GM19395 (cell line): Measurements from ENCODE around the gene HES6.

Source experiments
- ATAC-seq: cut with Tn5 transposase; IDR thresholded peaks from one replicate; pipeline ENCODE4 v1.9.1; 2021; ENCODE audit warnings: mild to moderate bottlenecking, moderate library complexity; ENCODE audit not compliant: unreplicated experiment

Gene HES6, protein sequence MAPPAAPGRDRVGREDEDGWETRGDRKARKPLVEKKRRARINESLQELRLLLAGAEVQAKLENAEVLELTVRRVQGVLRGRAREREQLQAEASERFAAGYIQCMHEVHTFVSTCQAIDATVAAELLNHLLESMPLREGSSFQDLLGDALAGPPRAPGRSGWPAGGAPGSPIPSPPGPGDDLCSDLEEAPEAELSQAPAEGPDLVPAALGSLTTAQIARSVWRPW

DNA sequence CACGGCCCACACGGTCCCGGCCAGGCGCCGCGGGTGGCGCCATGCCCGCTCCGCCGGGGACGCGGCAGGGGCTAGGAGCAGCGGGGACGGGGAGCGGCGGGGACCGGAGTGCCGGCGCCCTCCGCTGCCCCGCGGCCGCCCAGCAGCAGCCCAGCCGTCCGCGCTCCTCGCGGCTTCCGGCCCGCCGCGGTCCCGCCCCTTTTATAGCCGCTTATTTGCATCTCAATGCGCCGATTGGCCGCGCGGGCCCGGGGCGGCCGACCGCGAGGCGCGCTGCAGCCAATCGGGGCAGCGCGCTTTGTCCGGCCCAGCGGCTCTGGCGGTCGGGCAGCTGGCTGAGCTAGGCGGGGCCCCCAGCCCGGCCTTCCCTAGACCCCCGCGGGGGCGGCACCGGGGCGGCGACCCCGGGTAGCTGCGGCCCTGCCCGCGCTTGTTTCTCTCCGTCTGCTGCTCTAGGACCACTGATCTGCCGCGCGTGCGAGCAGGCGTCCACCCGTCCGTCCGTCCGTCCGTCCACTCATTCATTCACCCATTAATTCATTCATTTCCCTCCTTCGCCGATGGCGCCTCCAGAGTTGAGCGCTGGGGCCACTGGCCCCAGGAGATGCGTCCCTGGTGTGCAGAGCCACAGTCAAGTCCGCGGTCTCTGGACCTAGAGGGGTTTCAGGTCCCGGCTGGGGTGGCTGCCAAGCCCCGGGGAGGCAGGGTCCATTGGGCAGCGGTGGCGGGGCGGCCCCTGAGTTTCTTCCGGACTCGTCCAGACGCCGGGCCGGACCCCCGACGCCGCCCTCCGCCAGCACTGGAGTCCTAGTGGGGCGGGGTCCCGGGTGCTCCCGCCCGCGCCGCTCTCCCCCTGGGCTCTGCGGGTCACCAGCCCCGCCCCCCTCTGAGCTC is at the start of gene HES6:
HES6 (minus strand) TSS at position 176 of the 894 bp plus-strand sequence; CDS start at position 43, 133 bp downstream.
- ATAC-seq = peak; percentile 89

DNA sequence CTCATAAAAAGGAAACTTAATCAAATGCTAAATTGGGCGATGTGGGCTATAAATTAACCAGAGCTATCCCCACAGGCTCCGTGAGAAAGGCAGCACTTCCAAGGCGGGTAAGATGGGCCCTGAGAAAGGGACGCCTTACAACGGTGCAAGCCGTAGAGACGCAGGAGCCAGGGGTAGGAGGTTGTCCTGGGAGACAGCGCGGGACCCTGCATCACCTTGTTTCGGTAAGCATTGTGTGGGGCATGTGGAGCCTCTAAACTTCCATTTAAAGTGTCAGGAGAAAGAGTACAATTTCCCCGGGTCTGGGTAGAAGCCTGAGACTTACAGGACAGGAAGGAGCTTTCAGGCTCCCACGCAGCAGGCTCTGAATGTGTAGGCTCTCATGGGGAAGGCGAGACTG is 49.7 kb upstream of the HES6 start:
- ATAC-seq = no peak

DNA sequence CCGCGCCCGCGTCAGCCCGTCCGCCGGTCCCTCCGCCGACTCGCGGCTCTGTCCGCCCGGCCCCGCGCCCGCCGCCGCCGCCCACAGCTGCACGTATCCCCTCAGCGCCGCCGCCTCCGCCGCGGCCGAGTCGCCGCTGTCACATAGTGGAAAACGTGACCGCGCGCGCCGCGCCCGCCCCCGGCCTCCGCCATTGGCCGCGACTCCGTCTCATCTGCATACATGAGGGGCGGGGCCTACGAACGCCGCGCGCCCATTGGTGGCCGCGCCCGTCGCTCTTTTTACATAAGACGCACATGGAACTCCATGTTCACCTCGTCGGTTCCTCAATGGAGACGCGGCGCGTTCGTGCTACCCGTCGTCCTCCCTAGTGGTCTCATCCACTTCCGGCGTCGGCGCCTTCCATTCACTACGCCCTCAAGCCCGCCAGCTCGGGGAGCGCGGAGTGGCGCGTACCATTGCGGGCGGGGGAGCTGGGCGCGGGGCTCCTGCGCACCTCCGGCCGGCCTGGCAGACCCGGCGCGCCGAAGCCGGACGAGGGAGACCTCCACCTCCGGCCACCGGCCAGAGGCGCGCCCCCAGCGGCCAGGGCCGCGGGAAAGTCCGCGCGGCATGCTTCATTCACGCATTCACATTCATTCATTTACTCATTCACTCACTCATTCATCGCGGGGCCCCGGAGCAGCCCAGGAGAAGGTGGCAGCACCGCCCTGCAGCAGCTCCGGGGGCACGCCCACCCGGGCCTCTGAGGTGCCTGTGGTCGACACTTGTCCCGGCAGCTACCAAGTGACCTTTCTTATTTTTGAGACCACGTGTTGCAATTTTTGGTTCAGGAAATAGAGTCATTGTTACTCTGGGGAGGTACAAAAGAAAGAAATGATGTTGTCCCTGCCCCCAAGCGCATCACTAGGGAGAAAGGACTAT is 49.1 kb upstream of the HES6 start:
- peak; percentile 93 for ATAC-seq

DNA sequence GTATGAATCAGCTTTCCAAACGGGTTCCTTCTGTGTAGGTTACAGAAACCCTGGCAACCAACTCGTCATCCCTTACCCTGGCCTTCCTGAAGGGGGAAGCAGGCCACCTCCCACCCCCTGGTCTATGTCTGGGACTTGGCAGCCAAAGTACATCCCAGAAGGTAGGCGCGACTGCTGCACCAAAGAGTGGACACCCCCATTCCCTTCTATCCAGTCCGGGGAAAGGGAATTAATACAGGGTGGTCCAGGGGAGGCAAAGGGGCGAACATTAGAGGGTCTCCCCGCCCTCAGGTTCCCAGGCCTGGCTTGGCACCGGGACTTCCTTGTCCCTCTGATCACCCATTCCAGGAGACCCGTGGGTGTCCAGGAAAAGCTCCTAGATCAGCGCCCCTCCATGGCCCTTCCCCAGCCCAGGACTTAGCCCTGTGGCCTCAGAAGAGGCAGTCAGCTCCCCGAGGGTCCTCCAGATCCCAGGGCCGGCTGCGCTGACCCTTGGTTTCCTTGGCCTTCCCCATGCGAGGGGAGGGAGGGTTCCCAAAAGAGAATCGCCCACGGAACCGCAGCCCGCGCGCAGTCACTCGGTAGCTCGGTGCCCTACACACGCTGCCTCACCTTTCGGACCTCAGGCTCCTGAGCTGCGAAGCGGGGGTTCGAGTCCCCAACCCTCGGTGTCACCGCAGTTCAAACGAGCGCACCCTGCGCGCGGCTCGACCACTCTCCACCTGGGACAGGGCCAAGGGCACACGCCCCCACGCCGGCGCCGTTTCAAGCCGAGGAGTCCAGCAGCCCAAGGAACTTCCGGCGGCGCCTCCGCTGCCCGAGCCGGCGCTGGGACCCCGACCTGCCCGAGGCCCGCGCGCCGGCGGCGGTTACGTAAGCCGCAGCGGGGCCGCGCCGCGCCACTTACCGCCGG is 48.2 kb upstream of the HES6 start, which contains the start of gene PER2:
PER2 (minus strand) TSS at position 874 of the 913 bp plus-strand sequence. CDS start 10,674 bp downstream, outside the sequence.
- peak; percentile 35 for ATAC-seq

DNA sequence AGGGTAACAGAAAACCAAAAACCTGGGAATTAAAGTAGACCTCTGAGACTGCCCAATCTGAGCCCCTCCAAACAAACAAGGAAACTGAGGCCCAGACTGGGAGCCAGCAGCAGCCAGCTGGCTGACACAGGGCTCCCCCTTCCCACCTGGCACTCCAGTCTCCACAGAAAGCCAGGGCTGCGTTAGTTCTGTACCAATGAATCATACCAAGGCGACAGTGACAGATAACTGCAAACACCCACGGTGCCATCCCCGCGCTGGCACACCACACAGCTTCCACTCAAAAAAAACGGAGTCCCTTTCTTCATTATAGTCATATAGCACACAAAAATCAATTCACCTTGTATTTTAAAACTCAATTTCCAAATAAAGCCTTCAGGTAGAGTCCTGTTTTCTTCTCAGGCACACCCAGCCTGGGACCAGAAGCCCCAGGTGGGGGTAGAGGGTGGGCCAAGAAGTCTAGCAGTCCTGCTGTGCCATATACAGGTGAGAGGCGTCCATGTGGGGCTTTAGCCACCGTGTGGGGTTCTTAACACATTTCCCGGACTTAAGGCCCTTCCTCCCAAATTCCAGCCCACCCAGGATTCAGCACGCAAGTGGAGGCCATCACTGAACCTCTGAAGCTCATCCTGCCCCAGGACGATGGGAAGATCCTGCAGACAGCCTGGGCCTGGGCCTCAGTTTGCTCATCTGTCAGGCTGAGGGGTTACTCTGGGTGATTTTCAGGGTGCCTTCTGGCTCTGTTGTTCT is 47.3 kb upstream of the HES6 start:
- no peak for ATAC-seq

DNA sequence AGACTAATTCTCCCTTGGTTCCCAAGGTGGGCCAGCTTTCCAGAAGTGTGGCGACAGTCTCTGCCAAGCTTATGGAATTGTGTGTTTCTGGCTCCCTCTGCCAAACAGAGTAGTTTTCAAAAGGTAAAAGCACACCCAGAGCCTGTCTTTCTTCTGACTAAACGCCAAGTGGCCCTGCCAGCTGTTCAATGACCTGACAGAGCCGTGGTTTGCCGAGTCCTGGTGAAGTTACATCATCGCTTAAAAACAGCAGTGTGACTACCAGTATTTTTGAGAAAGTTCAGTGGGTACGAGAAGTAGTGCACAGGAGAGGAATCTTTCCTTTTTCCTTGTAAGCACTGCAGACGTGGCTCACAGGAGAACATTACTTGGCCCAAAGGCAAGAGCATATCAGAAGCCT is 46.7 kb upstream of the HES6 start:
- no peak for ATAC-seq

DNA sequence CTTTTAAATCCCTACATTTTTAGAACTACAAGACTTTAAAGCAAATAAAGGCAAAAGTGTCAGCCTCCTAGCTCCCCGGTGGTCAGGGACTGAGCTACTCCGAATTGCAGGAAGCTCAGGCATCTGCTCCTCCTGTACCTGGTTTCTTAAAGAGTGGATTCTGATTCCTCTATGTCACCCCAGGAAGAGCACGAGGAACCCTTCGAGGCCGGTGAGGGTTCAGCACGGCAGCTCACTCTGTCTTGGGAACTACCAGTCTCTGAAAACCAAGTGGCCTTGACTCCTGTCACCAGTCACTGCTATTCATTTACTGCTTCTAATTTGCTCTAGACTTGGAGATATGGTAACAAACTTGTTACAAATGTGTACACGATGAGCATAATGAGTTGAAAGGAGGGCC is 46.3 kb upstream of the HES6 start:
- ATAC-seq = no peak

DNA sequence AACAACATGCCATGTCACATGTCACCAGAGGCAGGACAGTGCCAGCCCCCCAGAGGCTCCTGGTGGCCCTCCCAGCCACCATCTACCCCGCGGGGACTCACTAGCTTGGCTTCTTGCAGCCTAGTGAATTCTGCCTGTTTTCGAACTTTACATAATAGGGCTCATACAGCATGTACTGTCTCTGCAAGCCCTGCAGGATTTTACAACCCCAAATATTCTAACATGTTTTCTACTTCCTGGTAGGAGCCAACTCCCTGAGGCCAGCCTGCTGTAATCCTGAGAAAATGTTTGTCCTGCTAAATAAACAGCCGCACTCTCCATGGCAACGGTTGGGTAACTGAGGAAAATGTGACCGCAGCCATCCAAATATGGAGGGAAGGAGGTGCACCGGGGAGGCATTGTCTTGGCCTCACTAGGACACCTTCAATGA is 45.8 kb upstream of the HES6 start:
- no peak for ATAC-seq

DNA sequence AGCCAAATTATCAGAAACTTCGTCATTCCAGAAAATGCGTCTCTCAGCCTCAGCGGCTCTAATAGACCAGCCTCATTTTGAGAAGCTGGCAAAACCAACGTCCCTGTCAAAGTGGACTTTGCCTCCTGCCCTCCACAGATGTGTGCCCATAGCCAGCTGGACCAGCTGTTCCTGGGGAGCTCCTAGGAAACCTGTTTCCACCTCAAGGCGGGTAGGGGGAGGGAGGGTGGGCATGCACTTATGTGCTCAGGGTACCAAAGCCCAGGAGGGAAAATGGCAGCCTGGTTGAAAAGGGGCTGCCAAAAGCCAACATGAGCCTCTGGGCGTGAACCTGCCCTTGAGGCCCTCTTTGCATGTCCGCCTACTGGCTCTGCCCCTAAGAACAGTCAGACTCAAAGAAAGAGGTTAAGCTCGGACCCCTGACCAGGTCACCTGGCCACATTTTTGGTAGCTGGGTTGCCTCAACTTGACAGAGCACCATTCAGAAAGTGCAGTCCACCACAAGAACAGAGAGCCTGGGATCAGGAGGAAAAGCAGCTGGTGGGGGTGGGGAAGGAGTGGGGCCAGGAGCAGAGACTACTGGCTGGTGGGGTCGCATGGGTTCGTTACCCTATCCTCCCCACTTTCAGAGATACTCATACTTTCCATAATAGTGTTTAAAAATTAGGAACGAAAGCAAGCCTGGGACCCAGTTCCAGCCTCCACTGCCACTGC is 45.1 kb upstream of the HES6 start:
- ATAC-seq = no peak

DNA sequence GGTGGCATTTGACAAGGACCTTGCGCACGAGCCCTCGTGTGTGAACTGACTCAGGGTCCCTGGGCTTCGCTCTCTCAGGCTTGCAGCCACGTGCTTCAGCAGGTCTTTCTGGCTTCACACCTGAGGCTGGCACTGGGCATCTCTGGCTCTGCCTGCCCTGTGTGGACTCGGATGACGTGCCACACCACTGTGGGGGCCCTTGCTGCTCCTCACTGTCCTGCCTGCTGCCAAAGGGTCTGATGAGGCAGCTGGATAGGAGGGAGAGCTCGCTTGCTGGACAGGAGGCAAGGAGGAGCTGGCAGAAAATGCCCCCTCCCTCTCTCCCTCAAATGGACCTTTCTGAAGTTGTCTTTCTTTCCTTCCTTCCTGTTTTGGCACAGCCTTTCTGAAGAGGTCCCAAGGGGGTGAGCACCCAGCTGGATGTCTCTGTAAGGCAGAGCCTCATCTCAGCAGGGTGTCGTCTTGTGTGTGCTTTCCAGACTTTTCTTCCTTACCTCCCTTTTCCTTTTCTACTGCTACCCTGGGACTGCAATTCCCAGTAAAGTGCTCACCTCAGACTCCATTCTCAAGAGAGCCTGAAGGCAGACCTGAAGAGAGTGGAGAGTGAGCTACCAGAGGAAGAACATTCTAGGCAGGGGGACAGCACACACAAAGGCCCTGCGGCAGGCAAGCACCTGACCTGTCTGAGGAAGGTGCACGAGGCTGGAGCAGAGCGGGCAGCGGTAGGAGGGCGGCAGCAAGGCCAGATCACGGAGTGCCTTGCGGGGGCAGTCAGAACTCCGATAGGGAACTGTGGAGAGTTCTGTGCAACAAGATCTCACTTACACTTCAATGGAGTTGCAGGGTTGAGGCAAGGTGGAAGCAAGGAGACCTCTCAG is 43.3 kb upstream of the HES6 start:
- ATAC-seq = no peak

DNA sequence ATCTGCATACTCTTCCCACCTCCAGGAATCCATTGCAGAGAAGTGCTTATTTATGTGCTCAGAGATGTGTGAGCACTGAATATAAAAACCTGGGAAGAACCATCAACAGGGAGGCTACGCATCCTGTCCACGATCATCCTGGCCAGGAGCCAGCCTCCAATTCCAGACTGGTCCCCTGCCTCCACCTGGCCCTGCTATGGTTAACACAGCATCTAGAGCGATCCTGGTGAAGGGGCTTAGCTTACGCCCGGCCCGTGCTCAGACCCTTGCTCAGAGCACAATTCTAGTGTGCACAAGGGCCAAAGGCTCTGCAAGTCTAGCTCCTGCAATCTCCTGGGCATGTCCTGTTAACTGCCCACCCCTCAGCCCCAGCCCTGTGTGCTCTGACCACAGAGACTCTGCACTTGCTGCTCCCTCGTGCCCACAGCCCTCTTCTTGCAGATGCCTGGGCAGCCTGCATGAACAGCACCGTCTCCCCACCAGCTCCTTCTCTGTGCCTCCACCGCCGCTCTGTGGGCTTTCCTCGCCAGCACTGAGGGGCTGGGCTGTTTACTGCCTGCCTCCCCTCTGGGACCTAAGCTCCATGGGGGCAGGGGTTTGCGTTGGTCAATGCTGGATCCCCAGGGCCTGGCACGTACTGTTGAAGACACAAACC is 42.1 kb upstream of the HES6 start:
- no peak for ATAC-seq

DNA sequence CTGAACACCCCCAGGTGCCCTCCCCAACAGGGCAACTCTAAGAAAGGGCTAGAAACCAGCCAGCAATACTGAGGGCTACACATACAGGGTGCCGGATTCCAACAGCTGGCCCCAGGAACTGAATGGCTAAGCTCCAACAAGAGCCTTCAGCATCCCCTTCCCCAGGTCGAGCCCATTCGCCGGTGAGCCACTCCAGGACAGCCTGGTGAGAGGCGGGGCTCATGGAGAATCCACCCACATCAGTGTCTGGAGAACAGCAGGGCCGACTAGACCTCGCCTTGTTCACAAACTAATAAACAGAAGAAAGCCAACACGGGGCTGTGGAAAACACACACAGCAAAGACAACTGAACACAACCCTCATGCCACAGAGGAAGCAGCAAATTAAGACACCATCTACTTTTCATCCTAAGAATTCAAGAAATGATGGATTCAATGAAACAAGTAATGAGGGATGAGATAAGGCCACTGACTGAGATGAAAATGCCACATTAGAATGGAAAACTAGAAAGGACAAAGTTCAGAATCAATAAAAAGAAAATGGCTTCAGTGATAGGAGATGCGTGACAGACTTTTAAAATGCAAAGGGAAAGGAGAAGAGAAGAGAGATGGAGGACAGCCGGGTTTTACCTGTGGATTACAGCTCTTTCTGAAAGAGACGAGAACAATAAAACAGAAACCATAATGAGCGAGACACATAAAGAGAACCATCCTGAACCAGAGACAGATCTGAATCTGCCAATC is 40.4 kb upstream of the HES6 start:
- no peak for ATAC-seq

DNA sequence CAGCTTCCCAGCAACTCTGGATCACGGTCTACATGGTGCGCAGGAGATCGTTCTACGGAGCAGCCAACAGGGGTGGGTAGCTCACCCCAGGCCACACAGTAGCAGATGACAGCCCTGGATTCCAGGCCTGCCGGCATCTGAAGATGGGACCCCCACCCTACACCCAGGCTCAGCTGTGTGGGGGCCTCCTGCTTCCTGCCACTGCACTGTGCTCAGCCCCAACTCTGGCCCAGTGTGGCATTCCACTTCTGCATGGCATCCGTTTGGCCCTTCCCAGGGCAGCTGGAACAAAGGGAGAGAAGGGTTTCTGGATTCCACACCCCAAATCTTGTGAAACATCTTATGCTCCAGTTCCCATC is 39.5 kb upstream of the HES6 start:
- ATAC-seq = no peak

DNA sequence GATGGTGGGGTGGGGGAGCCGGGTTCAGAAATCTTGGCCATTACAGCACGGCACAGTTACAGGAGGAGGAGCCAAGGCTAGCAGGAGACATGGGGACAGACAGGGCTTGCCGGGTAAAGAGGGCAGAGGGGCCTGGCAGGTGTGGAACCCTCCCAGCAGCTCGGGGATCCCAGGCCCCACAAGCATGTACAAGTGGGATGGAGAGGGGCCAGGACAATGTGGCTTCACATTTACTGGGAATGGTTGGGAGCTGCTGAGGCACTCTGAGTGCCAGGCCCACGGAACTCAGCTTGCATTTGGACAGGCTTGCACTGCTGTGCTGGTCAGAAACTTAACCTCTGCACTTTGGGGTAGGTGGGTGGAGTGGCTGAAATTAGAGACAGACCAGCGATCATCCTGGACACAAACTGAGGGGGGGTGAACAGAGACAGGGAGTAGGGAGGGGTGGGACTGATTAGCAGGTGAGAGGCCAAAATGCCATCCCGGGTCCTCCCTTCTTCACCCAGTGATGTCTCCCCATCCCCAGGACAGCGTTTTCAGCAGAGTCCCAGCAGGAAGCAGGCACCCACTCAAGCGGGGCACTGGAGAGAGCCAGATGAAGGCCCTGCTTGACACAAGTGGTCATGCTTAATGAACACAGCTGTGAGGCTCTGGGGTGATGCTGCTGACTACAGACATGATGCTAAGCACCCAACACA is 38.9 kb upstream of the HES6 start:
- ATAC-seq = no peak

DNA sequence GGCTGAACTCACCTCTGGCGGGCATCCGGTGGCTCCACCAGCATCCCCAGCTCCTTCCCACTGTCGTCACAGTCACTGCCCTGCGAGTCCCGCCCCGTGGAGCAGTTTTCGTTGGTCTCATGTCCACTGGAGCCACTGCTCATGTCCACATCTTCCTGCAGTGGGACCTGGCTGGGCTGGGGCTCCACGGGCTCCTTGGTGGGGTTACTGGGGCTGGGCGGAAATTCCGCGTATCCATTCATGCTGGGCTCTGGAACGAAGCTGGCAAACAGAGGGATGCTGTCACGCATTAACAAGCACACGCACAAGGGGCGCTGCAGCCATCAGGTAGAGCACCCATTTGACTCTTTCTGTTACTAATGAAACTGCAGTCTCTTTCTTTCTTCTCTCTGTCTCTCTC is 37.9 kb upstream of the HES6 start:
- ATAC-seq = no peak
